ENCODE data around the gene PAPPA.

GRCh38 chr9:116238776-116239340 is 85.3 kb downstream of the PAPPA start:
- TF ChIP-seq POLR2A (IDR thresholded peaks at IDR 0.05) (no peak), CTCF (IDR thresholded peaks at IDR 0.05) (no peak)

Measured in adrenal gland (tissue), 5 donors.